DLD1 (cell line): ENCODE results near the gene CDK11A.
"Not testable (repeated sequence)": the region's sequence is repeated elsewhere in the genome, so short reads cannot be mapped to it uniquely, and the experiment has no call there.

ENCODE experiments used
- in situ Hi-C: cut with HindIII; loops from 2 replicates; pipeline ENCODE4 v1.10.0; 2017; ENCODE audit warnings: low sequenced_read_pairs

The CDK11A gene

DNA sequence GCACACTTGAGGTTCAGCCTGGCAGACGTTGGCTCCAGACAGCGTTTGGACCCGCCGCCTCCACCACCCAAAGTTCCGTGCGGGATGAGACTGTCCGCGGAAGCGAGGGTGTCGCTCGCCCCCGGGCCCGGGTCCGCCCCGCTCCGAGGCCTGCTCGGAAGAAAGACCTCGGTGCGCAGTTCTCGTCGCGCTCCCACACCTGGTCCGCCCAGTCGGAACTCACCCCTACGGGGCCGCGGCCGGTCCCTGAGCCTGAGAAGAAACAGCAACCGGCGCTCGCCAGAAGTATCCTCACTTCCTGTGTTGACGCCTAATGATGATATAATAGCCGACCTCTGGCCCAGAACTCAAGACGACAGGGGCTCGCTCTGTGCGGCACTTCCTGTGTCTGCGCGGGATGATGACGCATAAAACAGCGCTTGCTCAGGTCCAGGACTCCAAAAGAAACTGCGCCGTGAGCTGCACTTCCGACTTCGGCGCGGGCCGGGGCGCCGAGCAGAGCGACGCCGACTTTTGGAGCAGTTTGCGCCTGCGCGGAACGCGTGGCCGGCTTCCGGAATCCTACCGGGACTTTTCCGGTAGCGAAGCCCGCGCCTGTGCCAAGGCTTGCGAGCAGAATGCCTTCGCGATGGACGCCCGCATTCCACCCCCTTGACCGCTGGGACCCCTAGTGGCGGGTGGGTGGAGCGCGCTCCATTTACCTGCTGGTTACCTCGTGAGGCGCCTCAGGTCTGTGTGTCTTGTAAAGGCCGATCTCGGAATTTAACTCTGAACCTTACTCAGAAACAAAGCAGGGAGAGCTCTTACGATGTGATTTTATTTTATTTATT lies at the start of gene CDK11A:
TSS of gene CDK11A (minus strand) at position 323 of the 830 bp plus-strand sequence. CDS start 1,539 bp downstream, outside the sequence.
- in situ Hi-C loops = not testable (repeated sequence)

DNA sequence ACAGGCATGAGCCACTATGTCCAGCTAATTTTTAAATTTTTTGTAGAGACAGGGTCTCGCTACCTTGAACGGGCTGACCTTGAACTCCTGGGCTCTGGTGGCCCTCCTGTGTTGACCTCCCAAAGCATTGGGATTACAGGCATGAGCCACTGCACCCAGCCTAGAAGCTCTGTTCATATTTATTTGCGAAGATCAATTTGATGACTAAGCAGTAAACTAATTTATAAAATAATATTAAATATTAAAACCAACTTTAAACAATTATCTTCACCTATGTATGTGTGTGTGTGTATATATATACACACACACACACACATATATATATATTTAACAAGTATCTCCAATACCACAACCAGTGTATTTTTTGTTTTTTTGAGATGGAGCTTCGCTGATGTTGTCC lies 49.7 kb upstream of the CDK11A start:
- in situ Hi-C loops = no loop called here

DNA sequence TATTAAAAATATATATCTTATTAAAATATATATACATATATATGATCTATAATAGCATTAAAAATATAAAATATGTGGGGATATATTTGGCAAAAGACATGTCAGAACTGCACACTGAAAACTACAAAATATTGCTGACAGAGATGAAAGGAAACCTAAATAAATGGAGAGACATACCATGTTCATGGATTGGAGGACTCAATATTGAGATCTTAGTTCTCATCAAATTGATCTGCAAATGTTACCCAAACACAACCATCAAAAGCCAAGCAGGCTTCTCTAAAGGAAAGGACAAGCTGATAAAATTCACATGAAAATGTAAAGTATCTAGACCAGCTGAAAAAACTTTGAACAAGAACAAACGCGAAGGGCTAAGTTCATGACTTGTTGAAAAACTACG lies 46.9 kb upstream of the CDK11A start:
- in situ Hi-C loops = no loop called here

- in situ Hi-C loops = no loop called here
Measured at GRCh38 chr1:1770102-1770501, 45.9 kb upstream of the CDK11A start.

DNA sequence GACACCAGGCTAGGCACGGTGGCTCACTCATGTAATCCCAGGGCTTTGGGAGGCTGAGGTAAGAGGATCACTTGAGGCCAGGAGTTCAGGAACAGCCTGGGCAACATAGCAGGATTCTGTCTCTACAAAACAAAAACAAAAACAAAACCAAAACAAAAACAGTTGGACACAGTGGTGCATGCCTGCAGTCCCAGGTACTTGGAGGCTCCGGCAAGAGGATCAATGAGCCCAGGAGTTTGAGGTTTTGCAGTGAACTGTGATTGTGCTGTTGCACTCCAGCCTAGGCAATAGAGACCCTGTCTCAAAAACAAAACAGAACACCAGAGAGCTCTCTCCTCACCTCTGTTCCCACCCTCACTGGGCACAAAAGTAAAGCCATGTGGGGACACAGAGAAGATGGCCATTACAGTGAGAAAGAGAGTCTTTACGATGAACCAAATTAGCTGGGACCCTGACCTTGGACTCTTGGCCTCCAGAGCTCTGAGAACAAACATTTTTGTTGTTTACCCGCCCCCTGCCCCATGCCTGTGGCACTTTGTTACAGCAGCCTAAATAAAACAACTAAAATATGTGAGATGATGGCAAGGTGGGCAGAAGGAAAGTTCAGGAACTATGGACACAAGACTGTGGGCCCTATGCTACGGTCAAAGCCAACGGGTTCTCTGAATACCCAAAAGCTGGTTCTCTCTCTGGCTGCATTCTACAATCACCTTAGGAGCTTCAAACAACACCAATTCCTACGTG lies 44.3 kb upstream of the CDK11A start:
- in situ Hi-C loops = no loop called here

GRCh38 chr1:1764876-1765470 lies 40.8 kb upstream of the CDK11A start:
- in situ Hi-C loops = no loop called here

GRCh38 chr1:1763657-1764621 lies 39.8 kb upstream of the CDK11A start:
- in situ Hi-C loops = no loop called here

DNA sequence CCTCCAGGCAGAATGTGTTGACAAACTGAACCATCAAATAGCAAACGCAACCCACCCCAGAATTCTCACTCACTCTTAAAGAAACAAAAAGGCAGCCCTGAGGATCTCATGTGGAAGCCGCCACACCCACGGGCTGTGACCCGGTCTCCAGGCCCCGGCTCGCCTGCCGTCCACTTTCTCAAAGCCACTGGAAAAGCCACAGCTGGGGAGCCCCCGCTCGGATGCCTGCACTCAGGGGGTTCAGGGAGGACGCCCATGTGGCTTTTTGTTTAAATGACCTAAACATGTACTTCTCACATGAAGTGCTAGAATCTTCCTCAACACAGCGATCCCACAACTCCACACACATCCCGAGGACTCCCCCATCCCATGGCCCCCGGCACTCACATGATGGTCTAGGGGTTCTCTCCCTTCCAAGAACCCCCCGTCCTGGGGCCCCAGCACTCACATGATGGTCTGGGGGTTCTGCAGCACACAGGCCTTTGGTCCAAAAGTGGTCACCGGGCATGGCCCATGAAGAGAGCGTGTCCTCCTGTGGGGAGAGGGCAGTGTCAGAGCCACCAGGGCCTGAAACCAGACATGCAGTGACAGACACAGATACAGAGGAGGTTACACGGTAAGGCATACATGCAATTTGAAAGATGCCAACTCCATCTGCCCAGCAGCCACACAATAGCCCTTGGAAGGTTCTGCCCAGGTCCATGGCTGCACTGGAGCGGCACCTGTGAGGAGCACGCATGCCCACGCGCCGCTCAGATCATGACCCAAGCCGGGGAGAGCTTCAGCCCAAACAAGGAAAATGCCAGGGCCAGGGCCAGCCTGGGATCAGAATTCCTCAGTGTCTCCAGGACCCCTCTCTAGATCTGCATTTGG lies 37.6 kb upstream of the CDK11A start:
- in situ Hi-C loops = no loop called here

GRCh38 chr1:1760715-1761114 lies 36.6 kb upstream of the CDK11A start:
- in situ Hi-C loops = no loop called here

GRCh38 chr1:1760345-1760650 lies 36.1 kb upstream of the CDK11A start:
- in situ Hi-C loops = no loop called here

DNA sequence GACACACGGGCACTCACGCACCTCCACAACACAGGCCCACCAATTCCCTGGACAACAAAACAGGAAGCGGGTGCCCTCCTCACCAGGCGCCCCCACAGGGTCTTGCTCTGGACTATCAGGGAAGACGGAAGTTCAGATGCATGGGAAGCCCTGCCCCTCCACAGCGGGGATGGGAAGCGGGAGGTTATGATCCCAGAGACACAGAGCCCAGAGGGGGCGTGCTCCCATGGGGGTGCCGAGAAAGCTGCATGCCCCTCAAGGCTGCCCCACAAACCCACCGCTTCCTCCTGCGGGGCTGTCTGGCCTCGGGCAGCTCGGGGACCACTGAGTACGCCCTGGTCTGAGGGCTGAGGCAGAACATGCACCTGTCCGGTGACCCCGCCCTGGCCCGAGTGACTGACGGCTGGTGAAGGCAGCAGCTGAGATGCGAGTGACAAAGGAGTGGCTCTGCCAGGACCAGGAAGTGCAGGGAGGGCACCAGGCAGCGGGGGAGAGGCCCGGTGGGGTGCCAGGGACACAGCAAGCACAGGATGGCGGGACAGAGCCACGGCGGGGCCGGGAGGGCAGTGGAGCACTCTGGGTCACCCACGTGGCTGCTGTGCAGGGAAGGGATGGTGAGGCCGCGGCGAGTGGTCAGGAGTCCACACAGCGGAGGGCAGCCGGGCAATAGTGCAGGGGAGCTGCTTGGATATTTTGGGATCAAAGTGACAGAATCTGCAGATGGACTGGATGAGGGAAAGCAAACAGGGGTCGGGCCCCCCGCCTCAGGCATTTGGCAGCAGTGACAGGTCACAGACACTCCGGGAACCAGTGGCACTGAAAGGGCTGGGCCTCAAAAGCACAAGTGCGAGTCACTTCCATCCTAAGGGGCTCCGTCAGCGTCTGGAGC lies 35.5 kb upstream of the CDK11A start:
- in situ Hi-C loops = no loop called here

- in situ Hi-C loops = no loop called here
Measured at GRCh38 chr1:1758692-1759455, 34.7 kb upstream of the CDK11A start.

- in situ Hi-C loops = no loop called here
Measured at GRCh38 chr1:1758059-1758621, 34.0 kb upstream of the CDK11A start.

GRCh38 chr1:1757422-1758058 lies 33.4 kb upstream of the CDK11A start:
- in situ Hi-C loops = no loop called here

GRCh38 chr1:1756661-1757421 lies 32.7 kb upstream of the CDK11A start:
- in situ Hi-C loops = no loop called here

DNA sequence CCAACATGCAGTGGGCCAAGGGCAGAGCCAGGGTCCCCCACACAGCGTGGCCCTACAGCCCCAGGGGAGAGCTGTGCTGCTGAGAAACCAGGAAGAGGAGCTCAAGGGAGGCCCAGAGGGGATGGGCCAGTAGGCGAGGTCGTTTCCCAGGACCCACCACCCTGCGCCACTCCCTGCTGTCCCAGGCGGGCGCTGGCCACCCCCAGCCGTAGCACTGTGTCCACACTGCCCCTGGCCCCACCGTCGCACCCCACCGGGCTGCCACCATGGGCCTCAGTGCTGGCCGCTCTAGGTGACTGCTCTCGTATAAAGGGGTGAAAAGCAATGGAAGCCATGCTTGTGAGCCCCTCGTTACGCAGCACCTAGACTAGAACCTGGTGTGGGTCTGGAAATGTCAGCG lies 31.7 kb upstream of the CDK11A start:
- in situ Hi-C loops = no loop called here

DNA sequence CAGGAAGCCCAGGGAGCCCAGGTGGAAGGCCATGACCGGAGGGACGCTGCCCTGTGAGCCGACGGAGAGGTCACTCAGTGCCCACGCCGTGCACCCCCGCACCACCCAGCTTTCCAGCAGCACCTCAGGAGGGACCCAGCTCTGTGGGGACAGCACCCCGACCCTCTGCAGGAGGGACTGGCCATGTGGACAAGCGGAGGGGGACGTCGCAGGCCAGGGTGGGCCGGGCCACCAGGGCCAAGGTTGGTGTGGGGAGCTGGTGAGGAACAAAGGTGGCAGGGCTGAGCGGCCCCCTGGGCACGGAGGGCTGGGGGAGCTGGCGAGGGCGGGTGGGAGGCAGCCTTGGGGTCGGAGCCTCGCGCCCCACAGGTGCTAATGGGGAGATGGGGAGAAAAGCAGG lies 31.3 kb upstream of the CDK11A start:
- in situ Hi-C loops = no loop called here
